SK-N-SH treated with all-trans-retinoic acid at 6 μM for 48 hours (cell line): ENCODE measurements around the gene DTX3L.

ENCODE experiments used
- ARNTL ChIP-seq: fragments of 450-650 bp; formaldehyde crosslinking; IDR thresholded peaks from 2 replicates; pipeline ENCODE4 v1.5.0; 2020; ENCODE audit warnings: low read depth, mild to moderate bottlenecking, moderate library complexity, borderline replicate concordance
- BACH2 ChIP-seq: fragments of 250-450 bp; sonication (Bioruptor Pico); IDR thresholded peaks from 2 replicates; pipeline ENCODE4 v1.9.0; 2021; ENCODE audit warnings: mild to moderate bottlenecking, borderline replicate concordance
- GLIS3 ChIP-seq: fragments of 250-450 bp; sonication (Bioruptor Pico); IDR thresholded peaks from 2 replicates; pipeline ENCODE4 v1.5.0; 2020; ENCODE audit warnings: mild to moderate bottlenecking, moderate library complexity
- ISL1 ChIP-seq: fragments of 250-450 bp; sonication (Bioruptor Pico); IDR thresholded peaks from 2 replicates; pipeline ENCODE4 v2.1.2; 2022; ENCODE audit warnings: mild to moderate bottlenecking, moderate library complexity
- OSR1 ChIP-seq: fragments of 250-450 bp; sonication (Bioruptor Pico); IDR thresholded peaks from 2 replicates; pipeline ENCODE4 v1.8.0; 2022; ENCODE audit warnings: moderate library complexity, mild to moderate bottlenecking, inconsistent platforms
- PATZ1 ChIP-seq: fragments of 250-450 bp; sonication (Bioruptor Pico); IDR thresholded peaks from 2 replicates; pipeline ENCODE4 v1.8.0; 2020; ENCODE audit warnings: mild to moderate bottlenecking, moderate library complexity, borderline replicate concordance
- RARB ChIP-seq: fragments of 250-450 bp; sonication (Bioruptor Pico); IDR thresholded peaks from 2 replicates; pipeline ENCODE4 v1.8.0; 2021; ENCODE audit warnings: mild to moderate bottlenecking, moderate library complexity
- TCF4 ChIP-seq: fragments of 250-450 bp; sonication (Bioruptor Pico); IDR thresholded peaks from 2 replicates; pipeline ENCODE4 v1.8.0; 2021; ENCODE audit warnings: mild to moderate bottlenecking, moderate library complexity, borderline replicate concordance
- TSHZ2 ChIP-seq: fragments of 250-450 bp; sonication (Bioruptor Pico); IDR thresholded peaks from 2 replicates; pipeline ENCODE4 v1.5.0; 2020; ENCODE audit warnings: mild to moderate bottlenecking, moderate library complexity
- ZFP3 ChIP-seq: fragments of 250-450 bp; sonication (Bioruptor Pico); IDR thresholded peaks from 2 replicates; pipeline ENCODE4 v1.5.0; 2020; ENCODE audit warnings: mild to moderate bottlenecking, moderate library complexity
- ZNF70 ChIP-seq: fragments of 450-650 bp; formaldehyde crosslinking; IDR thresholded peaks from 2 replicates; pipeline ENCODE4 v1.5.0; 2020; ENCODE audit warnings: mild to moderate bottlenecking, moderate library complexity
- TF ChIP-seq, protein P1 (sequence below): fragments of 250-450 bp; sonication (Bioruptor Pico); IDR thresholded peaks from 2 replicates; pipeline ENCODE4 v1.8.0; 2021; ENCODE audit warnings: low read depth, mild to moderate bottlenecking, moderate library complexity, borderline replicate concordance

DNA sequence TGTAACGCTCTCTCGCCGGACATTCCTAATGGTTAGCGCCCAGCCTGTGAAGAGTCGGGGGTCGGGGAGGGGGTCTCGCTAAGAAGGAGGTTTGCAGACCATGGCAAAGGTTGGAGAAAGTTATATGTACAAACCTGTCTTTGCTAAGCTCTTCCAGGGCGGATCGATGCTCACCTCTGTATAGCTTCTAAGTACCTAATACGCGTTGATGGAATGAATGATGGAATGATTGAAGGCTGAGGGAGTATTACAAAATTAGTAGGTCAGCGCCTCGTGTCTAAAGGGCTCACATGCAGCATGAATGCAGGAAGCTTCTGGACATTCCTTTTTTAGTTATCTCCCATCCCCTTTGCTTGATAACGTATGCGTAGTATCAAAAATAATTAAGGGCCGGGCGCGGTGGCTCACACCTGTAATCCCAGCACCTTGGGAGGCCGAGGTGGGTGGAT is 49.1 kb upstream of the DTX3L start:
- no peak for TF ChIP-seq PATZ1
- TF ChIP-seq OSR1 (CRISPR knock-in tag): no peak
- TF ChIP-seq, protein P1, sequence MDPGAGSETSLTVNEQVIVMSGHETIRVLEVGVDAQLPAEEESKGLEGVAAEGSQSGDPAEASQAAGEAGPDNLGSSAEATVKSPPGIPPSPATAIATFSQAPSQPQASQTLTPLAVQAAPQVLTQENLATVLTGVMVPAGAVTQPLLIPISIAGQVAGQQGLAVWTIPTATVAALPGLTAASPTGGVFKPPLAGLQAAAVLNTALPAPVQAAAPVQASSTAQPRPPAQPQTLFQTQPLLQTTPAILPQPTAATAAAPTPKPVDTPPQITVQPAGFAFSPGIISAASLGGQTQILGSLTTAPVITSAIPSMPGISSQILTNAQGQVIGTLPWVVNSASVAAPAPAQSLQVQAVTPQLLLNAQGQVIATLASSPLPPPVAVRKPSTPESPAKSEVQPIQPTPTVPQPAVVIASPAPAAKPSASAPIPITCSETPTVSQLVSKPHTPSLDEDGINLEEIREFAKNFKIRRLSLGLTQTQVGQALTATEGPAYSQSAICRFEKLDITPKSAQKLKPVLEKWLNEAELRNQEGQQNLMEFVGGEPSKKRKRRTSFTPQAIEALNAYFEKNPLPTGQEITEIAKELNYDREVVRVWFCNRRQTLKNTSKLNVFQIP (CRISPR knock-in tag): no peak
- TF ChIP-seq RARB (CRISPR knock-in tag): no peak
- TF ChIP-seq TCF4 (CRISPR knock-in tag): no peak
- TF ChIP-seq ARNTL (CRISPR knock-in tag): no peak
- no peak for TF ChIP-seq ZFP3 (CRISPR knock-in tag)
- no peak for TF ChIP-seq TSHZ2 (CRISPR knock-in tag)
- no peak for TF ChIP-seq GLIS3
- no peak for TF ChIP-seq ISL1 (CRISPR knock-in tag)
- no peak for TF ChIP-seq ZNF70
- TF ChIP-seq BACH2: no peak
